HepG2 (cell line): ENCODE results near the gene NMUR1. TPM values are rescaled to one million over a fixed set of nuclear protein-coding genes. Genes with fewer than 3 reads are reported as not detected.
"Not testable (repeated sequence)": the region's sequence is repeated elsewhere in the genome, so short reads cannot be mapped to it uniquely, and the experiment has no call there.

ENCODE experiments used
- ATAC-seq: fragments of 200-7000 bp; cut with Tn5 transposase; 3 replicates; pipeline ENCODE4 v1.9.1; 2020; ENCODE audit warnings: mild to moderate bottlenecking, moderate library complexity
- BruUV-seq: library from RNA; stranded (reverse); fragments of 400-500 nt; replicated peaks from 2 replicates; lab custom pipeline; 2021; lab: Mats Ljungman, UMichigan
- CTCF ChIA-PET: fragments of 300-600 bp; formaldehyde crosslinking; extraction: SDS; loops from one replicate; lab custom pipeline; 2021; ENCODE audit warnings: low total read pairs, inconsistent platforms, low intra/inter-chr PET ratio; lab: Yijun Ruan, JAX
- POLR2A ChIA-PET: fragments of 350-600 bp; sonication (Branson Sonifier 250); formaldehyde crosslinking; loops from one replicate; lab custom pipeline; 2020; ENCODE audit warnings: antibody characterized with exemption, inconsistent platforms; lab: Yijun Ruan, JAX
- DNase-seq: peaks from one replicate; pipeline ENCODE4 v3.0.0-alpha.2; 2015; ENCODE audit warnings: low spot score
- FAIRE-seq: peaks from 3 replicates; lab custom pipeline; 2011; peaks lifted over from hg19 to GRCh38; lab: Jason Lieb, UNC
- H2AFZ ChIP-seq: one replicate; pipeline ENCODE4 v1.6.1; 2011; ENCODE audit warnings: low read length, inconsistent platforms
- H3K27ac ChIP-seq: fragments of 300-600 bp; 3 replicates; pipeline ENCODE4 v1.8.0; 2011; ENCODE audit warnings: mixed run types, mild to moderate bottlenecking, mixed read lengths, low read length, inconsistent platforms; ENCODE audit not compliant: insufficient read depth; ENCODE audit errors: extremely low read length
- H3K27me3 ChIP-seq, 2 experiments: fragments of 200-600 bp in 1 of 2; 2 replicates in 1 of 2; 3 replicates in 1 of 2; pipeline versions ENCODE4 v1.6.0 to v1.8.0; 2011; ENCODE audit warnings: low read length in 2 of 2, mild to moderate bottlenecking in 2 of 2, moderate library complexity in 2 of 2, inconsistent platforms in 1 of 2; ENCODE audit not compliant: insufficient read depth in 2 of 2, control insufficient read depth in 1 of 2
- H3K36me3 ChIP-seq, 2 experiments: fragments of 200-600 bp in 1 of 2; replicated peaks in 1 of 2; 2 replicates in 1 of 2; 3 replicates in 1 of 2; pipeline versions ENCODE4 v1.5.1 to v1.8.0; 2011; ENCODE audit warnings: low read length in 2 of 2, inconsistent platforms in 1 of 2; ENCODE audit not compliant: insufficient read depth in 2 of 2, control insufficient read depth in 1 of 2
- H3K4me1 ChIP-seq: 2 replicates; pipeline ENCODE4 v1.5.1; 2012; ENCODE audit warnings: low read length, inconsistent platforms; ENCODE audit not compliant: insufficient read depth
- H3K4me2 ChIP-seq: 2 replicates; pipeline ENCODE4 v1.6.0; 2011; ENCODE audit warnings: low read depth, low read length, inconsistent platforms
- H3K4me3 ChIP-seq, 3 experiments: fragments of 200-600 bp in 1 of 3; sonication (generic), shearing (Covaris generic) in 1 of 3; replicated peaks in 1 of 3; 2 replicates each; pipeline ENCODE4 v1.5.1; 2011 to 2016; ENCODE audit warnings: low read length in 3 of 3, inconsistent platforms in 2 of 3, low read depth in 2 of 3, mild to moderate bottlenecking in 2 of 3, control low read depth in 1 of 3, mixed read lengths in 1 of 3; ENCODE audit not compliant: insufficient read depth in 1 of 3
- H3K79me2 ChIP-seq: one replicate; pipeline ENCODE4 v1.6.1; 2011; ENCODE audit warnings: low read length, inconsistent platforms; ENCODE audit not compliant: insufficient read depth
- H3K9ac ChIP-seq: 2 replicates; pipeline ENCODE4 v1.6.0; 2011; ENCODE audit warnings: mild to moderate bottlenecking, low read depth, low read length, inconsistent platforms; ENCODE audit not compliant: insufficient read depth
- H3K9me3 ChIP-seq: 2 replicates; pipeline ENCODE4 v1.5.1; 2012; ENCODE audit warnings: mild to moderate bottlenecking, low read length
- H4K20me1 ChIP-seq: 2 replicates; pipeline ENCODE4 v1.6.0; 2011; ENCODE audit warnings: inconsistent platforms, mild to moderate bottlenecking, low read length, moderate library complexity; ENCODE audit not compliant: insufficient read depth
- KDM5A ChIP-seq: fragments of 200-600 bp; sonication (generic); IDR thresholded peaks from 2 replicates; pipeline ENCODE4 v1.7.0; 2018; ENCODE audit warnings: antibody characterized with exemption, mild to moderate bottlenecking, low read length, borderline replicate concordance
- LCORL ChIP-seq, 2 experiments: fragments of 450-650 bp in 1 of 2; sonication (generic) in 1 of 2; formaldehyde crosslinking in 1 of 2; IDR thresholded peaks; 2 replicates each; pipeline versions ENCODE4 v1.5.0 to v1.6.1; 2017 to 2020; ENCODE audit warnings: antibody characterized with exemption in 1 of 2, missing genetic modification reagents in 1 of 2
- MIER2 ChIP-seq: IDR thresholded peaks from 2 replicates; pipeline ENCODE4 v1.6.1; 2016; ENCODE audit warnings: missing biosample characterization, missing genetic modification reagents
- SNAPC2 ChIP-seq: sonication (generic); formaldehyde crosslinking; IDR thresholded peaks from 2 replicates; pipeline ENCODE4 v1.8.1; 2022; ENCODE audit warnings: mild to moderate bottlenecking, missing genetic modification reagents
- ZMYM3 ChIP-seq: sonication (generic); formaldehyde crosslinking; IDR thresholded peaks from 2 replicates; pipeline ENCODE4 v1.5.1; 2020; ENCODE audit warnings: mild to moderate bottlenecking, missing genetic modification reagents
- ZNF354B ChIP-seq: sonication (generic); formaldehyde crosslinking; IDR thresholded peaks from 2 replicates; pipeline ENCODE4 v1.8.0; 2022; ENCODE audit warnings: mild to moderate bottlenecking, missing genetic modification reagents
- WGBS: methylation state at CpG from one replicate; pipeline ENCODE4 v1.1.6; 2017; ENCODE audit warnings: low lambda C conversion rate; 5-methylcytosine and 5-hydroxymethylcytosine counted together
- in situ Hi-C: cut with HindIII; loops from 2 replicates; pipeline ENCODE4 v1.10.0; 2017; ENCODE audit warnings: low pct_unique_long_range_greater_than_20kb; ENCODE audit not compliant: extremely low pct_ligation_motif_present
- intact Hi-C: fragments of 100-400 bp; cut with micrococcal nuclease; formaldehyde crosslinking; loops from one replicate; pipeline ENCODE4 v1.10.0; 2022; ENCODE audit not compliant: unreplicated experiment
- polyA plus RNA-seq, 8 experiments: library from polyadenylated mRNA; depleted of rRNA in 3 of 8; stranded (reverse) in 7 of 8; unstranded in 1 of 8; fragments of >200 nt; fragmentation: Illumina TruSeq in 4 of 8; extraction: Trizol in 4 of 8; gene quantifications; 2 replicates each; pipeline versions ENCODE4 v1.2.1 to v1.2.3, GENCODE V29; 2011 to 2016; ENCODE audit warnings: low read depth in 4 of 8, missing spikeins in 1 of 8, mixed read lengths in 1 of 8; ENCODE audit not compliant: insufficient read depth in 1 of 8
- total RNA-seq, 5 experiments: library from RNA; depleted of rRNA; stranded (reverse); fragments of >200 nt; fragmentation: Illumina TruSeq; extraction: Trizol; gene quantifications; 2 replicates each; pipeline ENCODE4 v1.2.3, GENCODE V29; 2016; ENCODE audit warnings: low read depth in 1 of 5
- TF ChIP-seq, protein P1 (sequence below): sonication (generic); formaldehyde crosslinking; IDR thresholded peaks from 2 replicates; pipeline ENCODE4 v1.5.1; 2020; ENCODE audit warnings: mild to moderate bottlenecking, missing genetic modification reagents, borderline replicate concordance
- TF ChIP-seq, protein P2 (sequence below): IDR thresholded peaks from 2 replicates; pipeline ENCODE4 v1.6.1; 2016; ENCODE audit warnings: missing genetic modification reagents, missing compliant biosample characterization

The NMUR1 gene
- total and polyA plus RNA-seq, 2 of the 13 experiments (the other 11 are each of a cell fraction or from before 2014, with no cell fraction given), result not detected

GRCh38 chr2:231571661-231572191, 41.5 kb upstream of the NMUR1 start (continued):
- TF ChIP-seq, protein P1, sequence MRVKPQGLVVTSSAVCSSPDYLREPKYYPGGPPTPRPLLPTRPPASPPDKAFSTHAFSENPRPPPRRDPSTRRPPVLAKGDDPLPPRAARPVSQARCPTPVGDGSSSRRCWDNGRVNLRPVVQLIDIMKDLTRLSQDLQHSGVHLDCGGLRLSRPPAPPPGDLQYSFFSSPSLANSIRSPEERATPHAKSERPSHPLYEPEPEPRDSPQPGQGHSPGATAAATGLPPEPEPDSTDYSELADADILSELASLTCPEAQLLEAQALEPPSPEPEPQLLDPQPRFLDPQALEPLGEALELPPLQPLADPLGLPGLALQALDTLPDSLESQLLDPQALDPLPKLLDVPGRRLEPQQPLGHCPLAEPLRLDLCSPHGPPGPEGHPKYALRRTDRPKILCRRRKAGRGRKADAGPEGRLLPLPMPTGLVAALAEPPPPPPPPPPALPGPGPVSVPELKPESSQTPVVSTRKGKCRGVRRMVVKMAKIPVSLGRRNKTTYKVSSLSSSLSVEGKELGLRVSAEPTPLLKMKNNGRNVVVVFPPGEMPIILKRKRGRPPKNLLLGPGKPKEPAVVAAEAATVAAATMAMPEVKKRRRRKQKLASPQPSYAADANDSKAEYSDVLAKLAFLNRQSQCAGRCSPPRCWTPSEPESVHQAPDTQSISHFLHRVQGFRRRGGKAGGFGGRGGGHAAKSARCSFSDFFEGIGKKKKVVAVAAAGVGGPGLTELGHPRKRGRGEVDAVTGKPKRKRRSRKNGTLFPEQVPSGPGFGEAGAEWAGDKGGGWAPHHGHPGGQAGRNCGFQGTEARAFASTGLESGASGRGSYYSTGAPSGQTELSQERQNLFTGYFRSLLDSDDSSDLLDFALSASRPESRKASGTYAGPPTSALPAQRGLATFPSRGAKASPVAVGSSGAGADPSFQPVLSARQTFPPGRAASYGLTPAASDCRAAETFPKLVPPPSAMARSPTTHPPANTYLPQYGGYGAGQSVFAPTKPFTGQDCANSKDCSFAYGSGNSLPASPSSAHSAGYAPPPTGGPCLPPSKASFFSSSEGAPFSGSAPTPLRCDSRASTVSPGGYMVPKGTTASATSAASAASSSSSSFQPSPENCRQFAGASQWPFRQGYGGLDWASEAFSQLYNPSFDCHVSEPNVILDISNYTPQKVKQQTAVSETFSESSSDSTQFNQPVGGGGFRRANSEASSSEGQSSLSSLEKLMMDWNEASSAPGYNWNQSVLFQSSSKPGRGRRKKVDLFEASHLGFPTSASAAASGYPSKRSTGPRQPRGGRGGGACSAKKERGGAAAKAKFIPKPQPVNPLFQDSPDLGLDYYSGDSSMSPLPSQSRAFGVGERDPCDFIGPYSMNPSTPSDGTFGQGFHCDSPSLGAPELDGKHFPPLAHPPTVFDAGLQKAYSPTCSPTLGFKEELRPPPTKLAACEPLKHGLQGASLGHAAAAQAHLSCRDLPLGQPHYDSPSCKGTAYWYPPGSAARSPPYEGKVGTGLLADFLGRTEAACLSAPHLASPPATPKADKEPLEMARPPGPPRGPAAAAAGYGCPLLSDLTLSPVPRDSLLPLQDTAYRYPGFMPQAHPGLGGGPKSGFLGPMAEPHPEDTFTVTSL (CRISPR knock-in tag), result no peak
- no peak for TF ChIP-seq ZMYM3
- TF ChIP-seq ZNF354B (CRISPR knock-in tag), result no peak
- TF ChIP-seq LCORL (IDR thresholded peaks at IDR 0.05), result no peak
- TF ChIP-seq LCORL (CRISPR knock-in tag; IDR thresholded peaks at IDR 0.05), result no peak
- TF ChIP-seq MIER2 (CRISPR knock-in tag), result no peak
- TF ChIP-seq SNAPC2 (CRISPR knock-in tag), result no peak
- TF ChIP-seq, protein P2, sequence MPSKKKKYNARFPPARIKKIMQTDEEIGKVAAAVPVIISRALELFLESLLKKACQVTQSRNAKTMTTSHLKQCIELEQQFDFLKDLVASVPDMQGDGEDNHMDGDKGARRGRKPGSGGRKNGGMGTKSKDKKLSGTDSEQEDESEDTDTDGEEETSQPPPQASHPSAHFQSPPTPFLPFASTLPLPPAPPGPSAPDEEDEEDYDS (CRISPR knock-in tag), result no peak
- no peak for TF ChIP-seq KDM5A

DNA sequence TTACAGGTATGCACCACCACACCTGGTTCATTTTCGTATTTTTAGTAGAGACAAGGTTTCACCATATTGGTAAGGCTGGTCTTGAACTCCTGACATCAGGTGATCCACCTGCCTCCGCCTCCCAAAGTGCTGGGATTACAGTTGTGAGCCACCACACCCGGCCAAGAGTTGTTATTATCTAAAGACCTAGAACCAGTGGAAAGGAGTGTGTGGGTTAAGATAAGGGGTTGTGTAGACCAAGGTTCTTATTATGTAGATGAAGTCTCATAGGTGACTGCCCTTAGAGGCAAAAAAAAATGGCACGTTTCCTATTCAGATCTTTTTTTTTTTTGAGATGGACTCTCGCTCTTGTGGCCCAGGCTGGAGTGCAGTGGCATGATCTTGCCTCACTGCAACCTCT, 40.7 kb upstream of the NMUR1 start:
- POLR2A ChIA-PET, FAIRE-seq, BruUV-seq: not testable (repeated sequence)

More for the DNA sequence above, 40.7 kb upstream of the NMUR1 start:
- H2AFZ ChIP-seq, H3K9me3 ChIP-seq, H3K4me1 ChIP-seq, H3K36me3 ChIP-seq, H3K4me3 ChIP-seq, H3K9ac ChIP-seq, H4K20me1 ChIP-seq, CTCF ChIA-PET, intact Hi-C loops, ATAC-seq, H3K79me2 ChIP-seq, DNase-seq, H3K27ac ChIP-seq, in situ Hi-C loops, H3K4me2 ChIP-seq: not testable (repeated sequence)
- H3K27me3 ChIP-seq, result peaks cover 2 to 30% of the 10 kb centered on the region in 2 experiments; a peak in 4 of 5 replicates
- WGBS, result 22% methylated on average over 5 of the region's 5 CpGs
